ENCODE measurements around the gene VAPA. TPM values are rescaled to one million over a fixed set of nuclear protein-coding genes. Genes with fewer than 3 reads are reported as not detected.
A peak's percentile ranks its signal among the peaks of the same experiment; 100 is the strongest.

Gene VAPA
- total and polyA plus RNA-seq, 2 donors = 158 to 210 TPM

DNA sequence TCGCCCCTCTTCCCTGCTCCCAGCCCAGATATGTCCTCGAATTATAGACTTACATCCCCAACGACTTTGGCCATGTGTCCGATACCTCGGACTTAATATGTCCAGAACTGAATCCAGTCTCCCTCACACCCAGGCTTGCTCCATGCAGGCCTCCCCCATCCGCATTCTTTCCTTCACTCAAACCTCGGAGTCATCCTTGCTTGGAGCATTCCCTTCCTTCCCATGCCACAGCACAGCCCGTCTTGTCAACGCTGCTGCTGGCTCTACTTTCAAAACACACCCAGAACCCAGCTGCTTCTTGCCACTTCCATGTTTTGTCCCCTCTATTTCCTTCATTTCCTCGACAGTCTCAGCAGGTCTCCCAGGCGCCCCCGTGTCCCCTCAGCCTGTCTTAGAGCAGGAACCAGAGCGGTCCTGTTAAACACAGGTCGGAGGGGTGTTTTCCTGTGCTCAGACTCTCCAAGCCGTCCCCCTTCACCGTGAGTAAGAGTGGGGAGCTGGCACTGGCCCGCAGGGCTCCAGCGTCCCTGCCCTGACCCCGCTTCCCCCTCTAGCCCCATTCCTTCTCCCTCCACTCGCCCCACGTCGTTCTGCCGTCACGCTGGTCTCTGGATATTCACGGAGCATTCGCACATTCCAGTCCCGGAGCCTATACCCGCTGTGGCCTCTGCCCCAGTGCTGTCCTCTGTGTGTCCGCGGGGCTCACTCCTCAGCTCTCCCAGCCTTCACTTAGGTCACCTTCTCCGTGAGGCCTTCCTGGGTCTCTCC is 54.4 kb downstream of the VAPA start:
- peaks cover 0 to 16% of the 10 kb centered on the region in 2 donors for H3K4me1 ChIP-seq (ENCODE audit: control insufficient read depth in 2 of 2, insufficient read depth in 2 of 2, low read length in 2 of 2)
- no peaks in the 10 kb centered on the region for H3K9me3 ChIP-seq (ENCODE audit: control insufficient read depth in 2 of 2, insufficient read depth in 1 of 2, low read length in 1 of 2)
- no peaks in the 10 kb centered on the region for H3K36me3 ChIP-seq (ENCODE audit: control insufficient read depth in 2 of 2, insufficient read depth in 2 of 2, low read length in 1 of 2)
- whole genome bisulfite sequencing = 63% methylated on average over 31 of the region's 31 CpGs
- H3K4me3 ChIP-seq (ENCODE audit: low read length in 2 of 2) = no peak overlapping the region
- H3K27me3 ChIP-seq (ENCODE audit: control insufficient read depth in 2 of 2, insufficient read depth in 1 of 2, low read length in 1 of 2) = peaks cover 0 to 33% of the 10 kb centered on the region in 2 donors
- no peak overlapping the region for H3K27ac ChIP-seq (ENCODE audit: low read depth in 1 of 2, low read length in 1 of 2)
- DNase-seq (ENCODE audit: low read depth in 6 of 9, low spot score in 9 of 9) = no peak

DNA sequence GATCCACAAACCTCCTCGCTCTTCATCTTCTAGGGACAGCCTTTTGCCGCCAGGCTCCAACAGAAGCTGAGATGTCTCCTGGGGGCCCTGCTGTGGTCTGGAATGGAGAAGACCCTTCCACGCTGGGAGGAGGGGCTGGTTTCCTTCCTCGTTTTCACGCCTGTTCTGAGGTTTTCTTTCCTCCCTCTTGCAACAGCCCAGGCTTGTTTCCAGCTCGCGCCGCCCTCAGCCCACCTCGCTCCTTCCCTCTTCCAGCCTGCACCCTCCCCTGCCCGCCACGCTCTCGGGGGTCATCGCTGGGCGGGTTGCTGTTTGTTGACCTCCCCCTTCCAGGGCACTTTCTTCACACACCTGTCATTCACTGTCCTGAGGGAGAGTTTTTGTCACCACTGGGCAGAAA is 55.4 kb downstream of the VAPA start:
- Histone ChIP-seq H3K27me3 (ENCODE audit: control insufficient read depth in 2 of 2, insufficient read depth in 1 of 2, low read length in 1 of 2) (peaks cover 0 to 33% of the 10 kb centered on the region in 2 donors), H3K36me3 (ENCODE audit: control insufficient read depth in 2 of 2, insufficient read depth in 2 of 2, low read length in 1 of 2) (no peaks in the 10 kb centered on the region), H3K9me3 (ENCODE audit: control insufficient read depth in 2 of 2, insufficient read depth in 1 of 2, low read length in 1 of 2) (no peaks in the 10 kb centered on the region), H3K4me1 (ENCODE audit: control insufficient read depth in 2 of 2, insufficient read depth in 2 of 2, low read length in 2 of 2) (peaks cover 0 to 16% of the 10 kb centered on the region in 2 donors), H3K4me3 (ENCODE audit: low read length in 2 of 2) (no peak overlapping the region), H3K27ac (ENCODE audit: low read depth in 1 of 2, low read length in 1 of 2) (no peak overlapping the region)
- 15% methylated on average over 14 of the region's 14 CpGs for WGBS
- no peak for DNase-seq (ENCODE audit: low read depth in 6 of 9, low spot score in 9 of 9)

GRCh38 chr18:9971313-9971920 is 57.6 kb downstream of the VAPA start:
- H3K9me3 ChIP-seq (ENCODE audit: control insufficient read depth in 2 of 2, insufficient read depth in 1 of 2, low read length in 1 of 2) = no peaks in the 10 kb centered on the region

DNA sequence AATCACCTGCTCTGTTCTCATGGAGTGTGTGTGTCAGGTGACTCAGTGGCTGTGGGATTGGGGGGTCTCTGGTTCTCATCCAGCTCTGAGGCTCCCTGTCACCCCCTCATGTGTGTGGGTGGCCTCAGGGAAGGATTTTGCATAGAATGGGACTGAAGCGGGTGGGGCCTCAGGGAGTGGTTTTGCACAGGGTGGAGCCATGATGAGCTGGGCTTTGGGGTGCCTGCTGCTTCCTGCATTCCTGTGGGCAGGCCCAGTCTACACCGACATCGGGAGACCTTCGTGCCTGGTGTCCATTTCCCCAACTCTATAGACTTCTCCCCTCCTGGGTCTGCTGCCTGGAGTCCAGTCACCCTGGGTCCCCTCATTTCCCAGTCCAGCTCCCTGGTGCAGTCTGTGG is 59.7 kb downstream of the VAPA start:
- no peak for DNase-seq (ENCODE audit: low read depth in 6 of 9, low spot score in 9 of 9)
- 96% methylated on average over 4 of the region's 4 CpGs for WGBS
- H3K27me3 ChIP-seq (ENCODE audit: control insufficient read depth in 2 of 2, insufficient read depth in 1 of 2, low read length in 1 of 2) = peaks cover 0 to 20% of the 10 kb centered on the region in 2 donors
- no peak overlapping the region for H3K27ac ChIP-seq (ENCODE audit: low read depth in 1 of 2, low read length in 1 of 2)
- H3K9me3 ChIP-seq (ENCODE audit: control insufficient read depth in 2 of 2, insufficient read depth in 1 of 2, low read length in 1 of 2) = no peaks in the 10 kb centered on the region
- H3K4me1 ChIP-seq (ENCODE audit: control insufficient read depth in 2 of 2, insufficient read depth in 2 of 2, low read length in 2 of 2) = peaks cover 0 to 7% of the 10 kb centered on the region in 2 donors
- no peaks in the 10 kb centered on the region for H3K36me3 ChIP-seq (ENCODE audit: control insufficient read depth in 2 of 2, insufficient read depth in 2 of 2, low read length in 1 of 2)
- no peak overlapping the region for H3K4me3 ChIP-seq (ENCODE audit: low read length in 2 of 2)

More at GRCh38 chr18:9971313-9971920, 57.6 kb downstream of the VAPA start:
- peak; percentile 62 to 95 (median 87) for DNase-seq (ENCODE audit: low read depth in 6 of 9, low spot score in 9 of 9)
- Histone ChIP-seq H3K4me3 (ENCODE audit: low read length in 2 of 2) (no peak overlapping the region), H3K27ac (ENCODE audit: low read depth in 1 of 2, low read length in 1 of 2) (no peak overlapping the region), H3K27me3 (ENCODE audit: control insufficient read depth in 2 of 2, insufficient read depth in 1 of 2, low read length in 1 of 2) (peaks cover 0 to 33% of the 10 kb centered on the region in 2 donors), H3K4me1 (ENCODE audit: control insufficient read depth in 2 of 2, insufficient read depth in 2 of 2, low read length in 2 of 2) (peaks cover 0 to 12% of the 10 kb centered on the region in 2 donors), H3K36me3 (ENCODE audit: control insufficient read depth in 2 of 2, insufficient read depth in 2 of 2, low read length in 1 of 2) (no peaks in the 10 kb centered on the region)
- WGBS = 11% methylated on average over 4 of the region's 4 CpGs

- no peak overlapping the region for H3K4me3 ChIP-seq (ENCODE audit: low read length in 2 of 2)
- WGBS = 97% methylated on average over 2 of the region's 2 CpGs
Measured at GRCh38 chr18:9974279-9974915, 60.6 kb downstream of the VAPA start.

GRCh38 chr18:9975658-9976057 is 61.8 kb downstream of the VAPA start:
- DNase-seq (ENCODE audit: low read depth in 6 of 9, low spot score in 9 of 9) = no peak
- no peaks in the 10 kb centered on the region for H3K4me1 ChIP-seq (ENCODE audit: control insufficient read depth in 2 of 2, insufficient read depth in 2 of 2, low read length in 2 of 2)
- no peaks in the 10 kb centered on the region for H3K27me3 ChIP-seq (ENCODE audit: control insufficient read depth in 2 of 2, insufficient read depth in 1 of 2, low read length in 1 of 2)
- H3K9me3 ChIP-seq (ENCODE audit: control insufficient read depth in 2 of 2, insufficient read depth in 1 of 2, low read length in 1 of 2) = no peaks in the 10 kb centered on the region
- H3K27ac ChIP-seq (ENCODE audit: low read depth in 1 of 2, low read length in 1 of 2) = no peak overlapping the region
- no peak overlapping the region for H3K4me3 ChIP-seq (ENCODE audit: low read length in 2 of 2)
- H3K36me3 ChIP-seq (ENCODE audit: control insufficient read depth in 2 of 2, insufficient read depth in 2 of 2, low read length in 1 of 2) = no peaks in the 10 kb centered on the region

More at GRCh38 chr18:9974279-9974915, 60.6 kb downstream of the VAPA start:
- Histone ChIP-seq H3K36me3 (ENCODE audit: control insufficient read depth in 2 of 2, insufficient read depth in 2 of 2, low read length in 1 of 2) (no peaks in the 10 kb centered on the region), H3K4me1 (ENCODE audit: control insufficient read depth in 2 of 2, insufficient read depth in 2 of 2, low read length in 2 of 2) (peaks cover 0 to 3% of the 10 kb centered on the region in 2 donors), H3K27ac (ENCODE audit: low read depth in 1 of 2, low read length in 1 of 2) (no peak overlapping the region), H3K9me3 (ENCODE audit: control insufficient read depth in 2 of 2, insufficient read depth in 1 of 2, low read length in 1 of 2) (no peaks in the 10 kb centered on the region), H3K27me3 (ENCODE audit: control insufficient read depth in 2 of 2, insufficient read depth in 1 of 2, low read length in 1 of 2) (peaks cover 0 to 11% of the 10 kb centered on the region in 2 donors)
- DNase-seq (ENCODE audit: low read depth in 6 of 9, low spot score in 9 of 9) = no peak

DNA sequence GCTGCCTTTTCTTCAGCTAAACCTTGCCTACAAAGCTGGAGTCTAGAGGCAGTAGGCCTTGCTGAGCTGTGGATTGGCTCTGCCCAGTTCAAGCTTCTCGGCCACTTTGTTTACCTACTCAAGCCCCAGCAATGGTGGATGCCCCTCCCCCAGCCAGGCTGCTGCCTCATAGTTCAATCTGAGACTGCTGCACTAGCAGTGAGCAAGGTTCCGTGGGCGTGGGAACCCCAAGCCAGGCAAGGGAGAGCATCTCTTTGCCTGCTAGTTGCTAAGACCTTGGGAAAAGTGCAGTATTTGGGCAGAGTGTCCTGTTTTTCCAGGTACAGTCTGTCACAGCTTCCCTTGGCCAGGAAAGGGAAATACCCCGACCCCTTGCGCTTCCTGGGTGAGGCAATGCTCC is 68.9 kb downstream of the VAPA start:
- Histone ChIP-seq H3K27ac (ENCODE audit: low read depth in 1 of 2, low read length in 1 of 2) (no peak overlapping the region), H3K36me3 (ENCODE audit: control insufficient read depth in 2 of 2, insufficient read depth in 2 of 2, low read length in 1 of 2) (no peaks in the 10 kb centered on the region), H3K4me3 (ENCODE audit: low read length in 2 of 2) (no peak overlapping the region), H3K4me1 (ENCODE audit: control insufficient read depth in 2 of 2, insufficient read depth in 2 of 2, low read length in 2 of 2) (peaks cover 0 to 7% of the 10 kb centered on the region in 2 donors), H3K9me3 (ENCODE audit: control insufficient read depth in 2 of 2, insufficient read depth in 1 of 2, low read length in 1 of 2) (peaks cover 0 to 6% of the 10 kb centered on the region in 2 donors), H3K27me3 (ENCODE audit: control insufficient read depth in 2 of 2, insufficient read depth in 1 of 2, low read length in 1 of 2) (no peaks in the 10 kb centered on the region)
- no peak for DNase-seq (ENCODE audit: low read depth in 6 of 9, low spot score in 9 of 9)
- WGBS = 89% methylated on average over 5 of the region's 5 CpGs

DNA sequence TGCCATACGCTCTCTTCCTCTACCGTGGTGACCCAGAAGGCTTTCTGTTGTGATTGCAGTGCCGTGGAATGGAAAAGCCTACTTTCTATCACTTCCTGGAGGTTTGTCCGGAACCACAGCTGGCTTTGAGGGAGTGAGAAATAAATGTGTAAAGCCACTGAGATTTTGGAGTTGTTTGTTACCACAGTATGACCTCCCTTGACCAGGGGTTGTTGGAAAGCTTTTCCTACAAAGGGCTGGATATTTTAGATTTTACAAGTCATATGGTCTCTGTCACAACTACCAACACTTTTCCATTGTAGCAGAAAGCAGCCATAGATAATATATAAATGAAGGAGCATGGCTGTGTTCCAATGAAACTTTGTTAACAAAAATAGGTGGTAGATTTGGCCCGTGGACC is 70.3 kb downstream of the VAPA start:
- Histone ChIP-seq H3K36me3 (ENCODE audit: control insufficient read depth in 2 of 2, insufficient read depth in 2 of 2, low read length in 1 of 2) (no peaks in the 10 kb centered on the region), H3K27me3 (ENCODE audit: control insufficient read depth in 2 of 2, insufficient read depth in 1 of 2, low read length in 1 of 2) (no peaks in the 10 kb centered on the region), H3K27ac (ENCODE audit: low read depth in 1 of 2, low read length in 1 of 2) (no peak overlapping the region), H3K4me1 (ENCODE audit: control insufficient read depth in 2 of 2, insufficient read depth in 2 of 2, low read length in 2 of 2) (peaks cover 10 to 16% of the 10 kb centered on the region in 2 donors), H3K9me3 (ENCODE audit: control insufficient read depth in 2 of 2, insufficient read depth in 1 of 2, low read length in 1 of 2) (peaks cover 0 to 6% of the 10 kb centered on the region in 2 donors), H3K4me3 (ENCODE audit: low read length in 2 of 2) (no peak overlapping the region)
- no peak for DNase-seq (ENCODE audit: low read depth in 6 of 9, low spot score in 9 of 9)
- WGBS = 92% methylated on average over 5 of the region's 5 CpGs

- no peaks in the 10 kb centered on the region for H3K36me3 ChIP-seq (ENCODE audit: control insufficient read depth in 2 of 2, insufficient read depth in 2 of 2, low read length in 1 of 2)
- H3K27ac ChIP-seq (ENCODE audit: low read depth in 1 of 2, low read length in 1 of 2) = no peak overlapping the region
- no peak for DNase-seq (ENCODE audit: low read depth in 6 of 9, low spot score in 9 of 9)
- H3K27me3 ChIP-seq (ENCODE audit: control insufficient read depth in 2 of 2, insufficient read depth in 1 of 2, low read length in 1 of 2) = no peaks in the 10 kb centered on the region
- H3K4me1 ChIP-seq (ENCODE audit: control insufficient read depth in 2 of 2, insufficient read depth in 2 of 2, low read length in 2 of 2) = peaks cover 13 to 21% of the 10 kb centered on the region in 2 donors
- WGBS = 95% methylated on average over 4 of the region's 4 CpGs
- H3K9me3 ChIP-seq (ENCODE audit: control insufficient read depth in 2 of 2, insufficient read depth in 1 of 2, low read length in 1 of 2) = peaks cover 0 to 6% of the 10 kb centered on the region in 2 donors
- H3K4me3 ChIP-seq (ENCODE audit: low read length in 2 of 2) = no peak overlapping the region
Measured at GRCh38 chr18:9985641-9986040, 71.8 kb downstream of the VAPA start.
